K562 (cell line): ENCODE data around the gene SERPIND1. TPM values are rescaled to one million over a fixed set of nuclear protein-coding genes. Genes with fewer than 3 reads are reported as not detected.

Source experiments
- ATF3 ChIP-seq, 2 experiments: fragments of 450-650 bp in 1 of 2; sonication (generic) in 1 of 2; formaldehyde crosslinking in 1 of 2; IDR thresholded peaks in 1 of 2; conservative IDR thresholded peaks in 1 of 2; 2 replicates each; pipeline versions ENCODE4 v1.6.1 to v1.8.1; 2016 to 2023; ENCODE audit warnings: mild to moderate bottlenecking in 2 of 2, moderate library complexity in 2 of 2, inconsistent platforms in 1 of 2, missing genetic modification reagents in 1 of 2
- CEBPB ChIP-seq: fragments of 450-650 bp; IDR thresholded peaks from 2 replicates; pipeline ENCODE4 v1.6.1; 2016; ENCODE audit warnings: missing genetic modification characterization, missing compliant biosample characterization
- KDM1A ChIP-seq, 2 experiments: fragments of 450-650 bp; IDR thresholded peaks; 2 replicates each; pipeline ENCODE4 v1.6.1; 2016; ENCODE audit warnings: mild to moderate bottlenecking in 2 of 2
- LEF1 ChIP-seq: fragments of 450-650 bp; IDR thresholded peaks from 2 replicates; pipeline ENCODE4 v1.6.1; 2016; ENCODE audit warnings: mild to moderate bottlenecking
- MAFG ChIP-seq: fragments of 450-650 bp; conservative IDR thresholded peaks from 2 replicates; pipeline ENCODE4 v1.6.1; 2016; ENCODE audit warnings: missing genetic modification characterization, missing compliant biosample characterization
- MAZ ChIP-seq, 2 experiments: fragments of 450-650 bp in 1 of 2; sonication (generic) in 1 of 2; formaldehyde crosslinking; IDR thresholded peaks in 1 of 2; conservative IDR thresholded peaks in 1 of 2; 2 replicates each; pipeline versions ENCODE4 v1.4.0 to v1.5.0; 2020; ENCODE audit warnings: mild to moderate bottlenecking in 1 of 2, missing genetic modification reagents in 1 of 2
- MTF1 ChIP-seq: fragments of 250-450 bp; sonication (Bioruptor Pico); IDR thresholded peaks from 2 replicates; pipeline ENCODE4 v1.9.0; 2021; ENCODE audit warnings: moderate library complexity, mild to moderate bottlenecking, inconsistent platforms, borderline replicate concordance
- NFXL1 ChIP-seq: fragments of 450-650 bp; formaldehyde crosslinking; IDR thresholded peaks from 2 replicates; pipeline ENCODE4 v1.4.0; 2021; ENCODE audit warnings: mild to moderate bottlenecking
- POLR2H ChIP-seq: IDR thresholded peaks from 2 replicates; pipeline ENCODE4 v1.6.1; 2016; ENCODE audit warnings: missing genetic modification characterization, low read depth, mild to moderate bottlenecking, control low read depth, missing compliant biosample characterization, moderate library complexity
- TFAM ChIP-seq: fragments of 250-450 bp; sonication (Bioruptor Pico); conservative IDR thresholded peaks from 2 replicates; pipeline ENCODE4 v1.5.0; 2021; ENCODE audit warnings: mild to moderate bottlenecking, moderate library complexity
- ZHX1 ChIP-seq: fragments of 150-350 bp; conservative IDR thresholded peaks from 2 replicates; pipeline ENCODE4 v1.6.1; 2014; ENCODE audit warnings: low read length
- ZNF398 ChIP-seq: fragments of 250-450 bp; sonication (Bioruptor Pico); IDR thresholded peaks from 2 replicates; pipeline ENCODE4 v1.8.0; 2021; ENCODE audit warnings: moderate library complexity, mild to moderate bottlenecking, inconsistent platforms
- ZNF407 ChIP-seq: fragments of 450-650 bp; IDR thresholded peaks from 2 replicates; pipeline ENCODE4 v1.6.1; 2016; ENCODE audit warnings: low read depth
- polyA plus RNA-seq, 8 experiments: library from polyadenylated mRNA; depleted of rRNA in 4 of 8; stranded (reverse) in 5 of 8; unstranded in 3 of 8; fragments of >200 nt; fragmentation: Nextera tagmentation in 2 of 8; fragmentation: Illumina TruSeq in 1 of 8; extraction: Ambion mirVana in 2 of 8; extraction: Trizol in 1 of 8; gene quantifications; 2 replicates each; pipeline versions ENCODE4 v1.2.1 to v1.2.3, GENCODE V29; 2011 to 2014; ENCODE audit warnings: inconsistent platforms in 1 of 8, missing spikeins in 1 of 8
- total RNA-seq, 7 experiments: library from RNA; depleted of rRNA in 6 of 7; stranded (reverse); fragments of >200 nt in 6 of 7; fragmentation: Illumina TruSeq in 2 of 7; extraction: Trizol in 2 of 7; gene quantifications; 2 replicates each; pipeline versions ENCODE4 v1.2.1 to v1.2.3, GENCODE V29; 2011 to 2021; ENCODE audit warnings: low replicate concordance in 1 of 7

The SERPIND1 gene
- total and polyA plus RNA-seq, 9 of the 15 experiments (the other 6 are each of a cell fraction or from before 2014, with no cell fraction given), result 0.04 to 0.11 (median 0.09) TPM; not detected in 6

GRCh38 chr22:20807315-20807752, 33.4 kb downstream of the SERPIND1 start (continued):
- TF ChIP-seq MAZ (CRISPR knock-in tag; conservative IDR thresholded peaks at IDR 0.05 in 1 of 2, IDR thresholded peaks at IDR 0.05 in 1 of 2) (no peak), ATF3 (IDR thresholded peaks at IDR 0.05) (peak; percentile 98), ATF3 (CRISPR knock-in tag; conservative IDR thresholded peaks at IDR 0.05) (peak; percentile 63; the same call in 1 of the 2 replicates), NFXL1 (CRISPR knock-in tag) (no peak), TFAM (CRISPR knock-in tag) (no peak), CEBPB (tag) (peak; percentile 91), KDM1A (IDR thresholded peaks at IDR 0.05) (peak; percentile 60 to 79; a peak in 2 of 4 replicates), POLR2H (tag) (no peak), ZNF407 (no peak), MAFG (tag) (peak; percentile 99), ZHX1 (no peak), ZNF398 (CRISPR knock-in tag) (no peak), MTF1 (CRISPR knock-in tag) (no peak), LEF1 (no peak)
